ENCODE measurements around the gene CFHR1.

CFHR1 gene

GRCh38 chr1:196860323-196860884, 40.9 kb downstream of the CFHR1 start:
- no peak for ATAC-seq
- TF ChIP-seq PPARA (CRISPR knock-in tag; IDR thresholded peaks at IDR 0.05; ENCODE audit: borderline replicate concordance), result no peak
- no peak for TF ChIP-seq POU6F1 (CRISPR knock-in tag; IDR thresholded peaks at IDR 0.05; ENCODE audit: borderline replicate concordance, low read depth)
- no peak for TF ChIP-seq TSHZ2 (CRISPR knock-in tag; IDR thresholded peaks at IDR 0.05)
- TF ChIP-seq TOX (CRISPR knock-in tag; IDR thresholded peaks at IDR 0.05; ENCODE audit: borderline replicate concordance), result no peak
- TF ChIP-seq CSDC2 (CRISPR knock-in tag; IDR thresholded peaks at IDR 0.05), result no peak
- TF ChIP-seq ESRRG (CRISPR knock-in tag; IDR thresholded peaks at IDR 0.05), result no peak
- no peak for TF ChIP-seq RARB (CRISPR knock-in tag; IDR thresholded peaks at IDR 0.05)
- no peak for TF ChIP-seq CSRNP3 (CRISPR knock-in tag; IDR thresholded peaks at IDR 0.05)

- no peak for TF ChIP-seq CSRNP3 (CRISPR knock-in tag; IDR thresholded peaks at IDR 0.05)
- TF ChIP-seq TOX (CRISPR knock-in tag; IDR thresholded peaks at IDR 0.05; ENCODE audit: borderline replicate concordance), result no peak
- TF ChIP-seq RARB (CRISPR knock-in tag; IDR thresholded peaks at IDR 0.05), result no peak
- no peak for TF ChIP-seq SNAI2 (CRISPR knock-in tag; IDR thresholded peaks at IDR 0.05)
- no peak for TF ChIP-seq POU6F1 (CRISPR knock-in tag; IDR thresholded peaks at IDR 0.05; ENCODE audit: borderline replicate concordance, low read depth)
- no peak for TF ChIP-seq CSDC2 (CRISPR knock-in tag; IDR thresholded peaks at IDR 0.05)
- no peak for TF ChIP-seq BACH2 (CRISPR knock-in tag; IDR thresholded peaks at IDR 0.05; ENCODE audit: borderline replicate concordance)
- ATAC-seq, result no peak
Observed at GRCh38 chr1:196861429-196861828, 41.9 kb downstream of the CFHR1 start.

- no peak for ATAC-seq
- TF ChIP-seq PATZ1 (CRISPR knock-in tag; IDR thresholded peaks at IDR 0.05; ENCODE audit: borderline replicate concordance) (no peak), ZNF8 (CRISPR knock-in tag; IDR thresholded peaks at IDR 0.05) (no peak), CSRNP3 (CRISPR knock-in tag; IDR thresholded peaks at IDR 0.05) (no peak), ISL1 (CRISPR knock-in tag; IDR thresholded peaks at IDR 0.05) (no peak), ZFP30 (CRISPR knock-in tag; IDR thresholded peaks at IDR 0.05) (no peak), OSR1 (CRISPR knock-in tag; IDR thresholded peaks at IDR 0.05) (no peak), CREB5 (CRISPR knock-in tag; IDR thresholded peaks at IDR 0.05; ENCODE audit: low read depth) (no peak), POU6F1 (CRISPR knock-in tag; IDR thresholded peaks at IDR 0.05; ENCODE audit: borderline replicate concordance, low read depth) (no peak), TOX (CRISPR knock-in tag; IDR thresholded peaks at IDR 0.05; ENCODE audit: borderline replicate concordance) (no peak), GLIS3 (CRISPR knock-in tag; IDR thresholded peaks at IDR 0.05) (no peak), CSDC2 (CRISPR knock-in tag; IDR thresholded peaks at IDR 0.05) (no peak), ARNTL (CRISPR knock-in tag; IDR thresholded peaks at IDR 0.05; ENCODE audit: borderline replicate concordance, low read depth) (no peak)
Observed at GRCh38 chr1:196866974-196867373, 47.4 kb downstream of the CFHR1 start.

Measured in SK-N-SH treated with all-trans-retinoic acid at 6 μM for 48 hours (cell line).